IPS-18c (cell line): Measurements from ENCODE around the gene OR2A1.
"Not testable (repeated sequence)": the region's sequence is repeated elsewhere in the genome, so short reads cannot be mapped to it uniquely, and the experiment has no call there.

Experiments used
- H3K4me3 ChIP-seq: 2 replicates; pipeline ENCODE4 v1.7.0; 2013; ENCODE audit warnings: low read depth, mild to moderate bottlenecking, low read length, moderate library complexity; ENCODE audit not compliant: insufficient read depth
- H3K9me3 ChIP-seq: one replicate; pipeline ENCODE4 v1.6.1; 2013; ENCODE audit warnings: mild to moderate bottlenecking, low read length, moderate library complexity; ENCODE audit not compliant: control insufficient read depth, insufficient read depth

OR2A1 gene

DNA sequence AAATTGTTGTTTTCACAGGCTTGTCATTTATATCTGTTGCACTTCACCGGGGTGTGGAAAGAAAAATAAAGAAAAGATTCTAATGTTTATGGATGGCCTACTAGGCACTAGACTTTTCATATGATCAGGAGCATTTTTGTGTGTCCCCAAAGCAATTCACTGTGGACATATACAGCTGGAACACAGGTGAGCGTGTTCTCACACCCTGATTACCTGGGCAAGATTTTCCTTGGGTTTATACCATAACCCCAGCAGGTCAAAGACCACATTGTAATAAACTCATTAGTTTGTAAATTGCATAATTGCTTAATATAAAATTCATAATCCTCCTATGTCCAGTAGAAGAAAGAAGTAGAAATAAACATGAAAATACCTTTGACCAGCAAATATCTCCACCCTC is 1.0 kb upstream of the OR2A1 start:
- H3K9me3 ChIP-seq, H3K4me3 ChIP-seq: not testable (repeated sequence)

DNA sequence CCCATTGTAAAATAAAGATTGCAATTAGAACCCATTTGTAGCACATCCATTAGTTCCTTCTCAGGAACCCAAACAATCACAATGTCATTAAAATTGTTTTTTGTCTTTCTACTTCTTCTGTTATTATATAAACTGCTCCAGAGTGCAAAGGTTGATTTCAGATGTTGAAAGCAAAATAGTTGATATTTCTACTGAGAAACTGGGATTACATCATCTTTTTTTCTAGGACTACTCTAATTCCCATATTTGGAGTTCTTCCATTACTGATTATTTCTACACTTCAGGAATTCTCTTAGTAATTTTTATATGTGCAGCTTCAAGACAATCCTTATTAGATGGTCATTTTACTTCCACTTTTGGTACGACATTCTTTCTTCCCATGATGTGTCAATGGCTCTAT is 5.3 kb downstream of the OR2A1 start:
- not testable (repeated sequence) for H3K9me3 ChIP-seq, H3K4me3 ChIP-seq

DNA sequence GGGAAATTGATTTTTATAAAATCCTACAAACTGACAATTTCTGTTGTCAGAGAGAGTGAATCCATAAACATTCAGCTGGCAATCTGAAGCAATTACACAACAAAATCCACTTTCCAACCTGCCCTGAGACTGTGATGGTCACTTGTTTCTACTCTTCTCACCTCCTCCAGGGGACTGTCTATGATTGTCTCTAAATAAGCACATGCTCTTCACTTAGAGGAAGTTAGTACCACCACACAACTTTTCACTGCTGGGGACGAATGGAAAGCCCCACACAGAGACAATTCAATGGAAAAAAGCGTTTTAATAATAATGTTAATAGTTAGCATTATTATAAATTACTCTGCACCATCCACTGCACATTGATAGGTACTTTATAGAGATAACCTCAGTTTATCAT is 7.3 kb downstream of the OR2A1 start:
- H3K9me3 ChIP-seq, H3K4me3 ChIP-seq: not testable (repeated sequence)

DNA sequence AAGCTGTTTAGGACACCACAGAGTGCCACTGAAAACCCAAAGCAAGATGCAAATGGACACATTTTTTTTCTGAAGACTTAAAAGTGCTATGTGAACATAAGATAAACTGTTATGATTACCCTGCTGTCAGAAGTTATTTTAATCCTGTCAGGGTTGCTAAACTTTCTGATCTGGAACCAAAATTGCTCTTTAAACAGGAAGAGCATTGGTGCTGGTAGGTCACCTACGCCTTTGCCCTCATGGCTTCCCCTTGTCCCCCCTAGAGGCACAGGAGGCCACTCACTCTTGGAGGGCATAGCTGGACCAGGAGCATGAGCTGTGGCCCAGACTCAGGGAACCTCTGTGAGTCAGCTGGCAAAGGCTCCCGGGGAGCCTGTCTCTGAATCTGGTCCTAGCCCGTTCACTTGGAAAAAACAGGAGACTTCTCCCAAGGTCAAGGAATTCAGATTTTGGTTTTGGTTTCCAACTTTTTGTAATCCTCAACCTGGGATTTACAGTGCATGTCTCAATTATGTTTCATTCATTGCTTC is 9.5 kb downstream of the OR2A1 start:
- not testable (repeated sequence) for H3K9me3 ChIP-seq

DNA sequence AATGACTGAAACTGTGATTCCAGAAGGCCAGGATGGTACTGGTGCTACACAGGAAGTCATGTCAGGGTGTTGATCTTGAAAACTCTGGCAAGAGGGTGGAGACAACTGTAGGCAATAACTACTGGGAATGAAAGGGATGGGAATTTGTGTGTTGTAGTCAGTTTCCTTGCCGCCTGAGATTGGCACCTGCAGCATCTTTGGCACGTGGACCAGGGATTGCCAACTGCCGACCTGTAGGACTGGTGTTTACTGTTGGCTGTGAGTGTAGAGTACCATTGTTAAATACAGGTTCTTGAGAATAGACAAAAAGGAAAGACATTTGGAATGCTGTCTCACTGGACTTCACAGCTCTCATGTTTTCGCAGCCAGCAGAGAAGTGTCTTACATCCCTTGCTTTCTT is 11.1 kb downstream of the OR2A1 start:
- H3K4me3 ChIP-seq, H3K9me3 ChIP-seq: not testable (repeated sequence)

More for the DNA sequence above, 9.5 kb downstream of the OR2A1 start:
- not testable (repeated sequence) for H3K4me3 ChIP-seq

DNA sequence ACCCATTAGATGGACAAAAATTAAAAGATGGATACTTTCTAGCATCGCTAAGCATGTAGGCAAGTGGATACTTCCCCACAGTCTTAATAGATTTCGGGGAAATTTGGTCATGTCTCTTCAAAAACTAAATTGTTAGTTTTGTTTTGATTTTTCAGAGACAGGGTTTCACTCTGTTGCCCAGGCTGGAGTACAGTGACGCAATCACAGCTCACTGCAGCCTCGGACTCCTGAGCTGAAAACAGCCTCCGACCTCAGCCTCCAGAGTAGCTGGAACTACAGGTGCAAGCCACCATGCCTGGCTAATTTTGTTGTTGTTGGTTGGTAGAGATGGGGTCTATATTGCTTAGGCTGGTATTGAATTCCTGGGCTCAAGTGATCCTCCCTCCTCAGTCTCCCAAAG is 13.6 kb downstream of the OR2A1 start:
- not testable (repeated sequence) for H3K9me3 ChIP-seq, H3K4me3 ChIP-seq

DNA sequence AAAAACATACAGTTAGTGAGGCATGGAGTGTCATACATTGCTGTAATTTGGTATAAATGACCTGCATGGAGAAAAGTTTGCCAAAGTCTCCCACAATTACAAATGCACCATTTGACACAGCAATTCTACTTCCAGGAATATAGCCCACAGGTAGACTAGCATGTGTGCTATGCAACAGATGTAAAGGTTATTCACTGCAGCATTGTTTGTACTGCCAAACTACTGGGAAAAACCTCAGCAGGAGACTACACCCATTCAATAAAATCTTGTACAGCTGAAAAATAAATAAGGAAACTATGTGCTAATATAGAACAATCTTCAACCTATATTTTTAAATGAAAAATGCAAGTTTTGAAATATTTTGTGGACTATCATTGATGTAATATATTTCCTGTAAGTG is 17.8 kb downstream of the OR2A1 start:
- H3K9me3 ChIP-seq, H3K4me3 ChIP-seq: not testable (repeated sequence)

DNA sequence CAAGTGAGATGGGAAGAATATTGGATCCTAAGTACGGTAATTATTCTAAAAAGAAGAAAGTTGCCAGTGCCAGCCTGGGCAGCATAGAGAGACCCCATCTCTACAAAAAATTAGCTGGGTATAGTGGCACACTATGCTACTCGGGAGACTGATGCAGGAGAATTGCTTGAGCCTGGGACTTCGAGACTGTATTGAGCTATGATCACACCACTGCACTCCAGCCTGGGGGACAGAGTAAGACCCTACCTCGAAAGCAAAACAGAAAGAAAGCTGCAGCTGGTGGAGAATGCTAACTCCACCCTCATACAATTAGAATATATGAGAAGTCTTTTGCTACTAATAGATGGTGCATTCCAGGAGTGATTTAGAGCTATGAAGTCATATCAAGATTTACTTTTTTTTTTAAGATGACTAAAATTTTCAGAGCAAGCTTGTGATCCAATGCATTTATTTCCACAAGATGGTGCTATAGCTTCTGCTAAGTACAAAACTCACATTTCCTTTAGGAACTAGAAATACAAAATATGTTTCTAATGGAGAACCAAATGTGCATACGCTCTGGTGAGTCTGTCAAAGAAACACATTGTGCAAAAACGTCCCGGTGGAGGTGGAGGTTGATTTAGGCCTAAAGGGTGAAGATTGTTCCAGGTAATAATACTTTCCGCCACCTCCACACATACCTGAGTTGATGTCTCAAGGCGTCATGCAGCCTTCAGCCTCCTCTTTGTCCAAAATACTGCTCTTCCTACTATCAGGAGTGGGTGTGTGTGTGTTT is 19.2 kb downstream of the OR2A1 start:
- not testable (repeated sequence) for H3K9me3 ChIP-seq, H3K4me3 ChIP-seq

DNA sequence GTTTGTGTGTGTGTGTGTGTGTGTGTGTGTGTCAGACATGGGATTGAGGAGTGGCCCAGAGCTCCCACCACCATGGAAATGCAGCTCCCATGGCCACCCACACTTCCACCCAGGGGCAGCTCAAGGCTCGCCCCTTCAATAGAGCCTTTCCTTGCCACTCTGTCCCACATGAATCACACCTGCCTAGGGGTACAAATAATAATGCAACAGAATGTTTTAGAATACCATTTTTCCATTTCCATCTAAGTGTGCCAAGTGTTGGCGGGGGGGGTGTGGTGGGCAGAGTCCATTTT is 19.7 kb downstream of the OR2A1 start:
- not testable (repeated sequence) for H3K9me3 ChIP-seq

DNA sequence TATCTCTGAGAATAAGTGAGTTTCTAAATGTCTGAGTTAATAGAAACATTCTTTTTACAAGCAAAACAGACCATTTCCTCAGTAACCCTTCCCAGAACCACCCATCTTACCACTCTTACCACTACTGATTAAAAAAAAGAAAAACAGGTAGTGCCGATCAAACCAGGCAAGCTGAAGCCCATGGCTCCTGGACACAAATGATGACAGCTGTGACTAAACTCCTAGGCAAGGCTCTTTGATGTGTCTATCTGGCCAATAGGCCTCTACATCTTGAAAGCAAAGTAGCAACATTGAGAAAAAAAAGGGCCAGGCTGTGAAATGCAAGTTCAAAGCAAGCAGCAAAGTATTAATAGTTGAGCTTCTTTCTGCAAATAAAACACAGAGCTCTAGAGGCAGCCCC is 36.4 kb downstream of the OR2A1 start:
- not testable (repeated sequence) for H3K4me3 ChIP-seq, H3K9me3 ChIP-seq

More for the DNA sequence above, 19.7 kb downstream of the OR2A1 start:
- H3K4me3 ChIP-seq, result not testable (repeated sequence)

DNA sequence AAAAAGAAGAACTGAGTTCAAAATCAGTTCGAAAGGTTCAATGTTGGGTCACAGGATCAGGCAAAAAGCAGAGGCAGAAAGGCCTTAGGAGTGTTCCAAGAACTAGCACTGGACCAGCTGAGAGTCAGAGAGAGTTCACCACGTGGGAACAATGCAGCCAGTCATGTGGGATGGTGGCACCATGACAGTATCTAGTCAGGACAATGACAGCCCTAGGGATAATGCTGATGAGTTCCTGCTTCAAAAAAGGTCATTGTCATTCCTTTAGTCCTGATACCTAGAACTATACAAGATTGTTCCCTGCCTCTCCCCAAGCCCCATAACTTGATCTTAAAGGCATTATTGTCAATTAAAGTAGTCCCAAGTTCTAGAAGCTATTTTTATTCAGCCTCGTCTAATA is 39.4 kb downstream of the OR2A1 start:
- H3K4me3 ChIP-seq, H3K9me3 ChIP-seq: not testable (repeated sequence)

DNA sequence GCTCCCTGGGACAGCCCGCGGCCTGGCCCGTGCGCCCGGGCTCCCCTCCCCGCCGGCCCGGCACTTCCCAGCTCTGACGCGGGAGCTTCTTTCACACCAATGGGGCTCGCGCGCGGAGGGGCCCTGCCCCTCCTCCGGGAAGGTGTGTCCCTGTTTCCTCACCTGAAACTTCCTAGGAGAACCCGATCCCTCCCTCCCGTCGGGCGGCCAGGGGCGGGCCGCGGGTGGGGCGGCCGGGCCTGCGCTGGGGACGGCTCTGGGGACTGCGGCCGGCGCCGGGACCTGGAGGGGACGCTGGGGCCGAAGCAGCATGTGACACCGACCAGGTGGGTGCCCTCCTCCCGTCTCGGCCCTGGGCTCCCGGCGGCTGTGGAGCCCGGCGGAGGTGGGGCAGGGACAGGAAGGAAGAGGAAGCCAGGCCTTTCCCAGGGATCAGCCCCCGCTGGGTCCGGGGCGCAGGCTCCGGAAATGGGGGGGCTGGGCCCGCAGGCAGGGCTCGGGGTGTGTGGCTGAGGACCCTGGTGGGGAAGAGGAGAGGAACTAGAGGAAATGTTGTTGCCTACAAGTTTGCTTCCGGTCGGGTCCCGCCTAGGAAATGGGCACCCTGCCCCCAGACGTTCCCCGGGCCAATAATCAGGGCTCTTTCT is 43.1 kb downstream of the OR2A1 start, which contains the start of gene ARHGEF5:
TSS of gene ARHGEF5 (plus strand) at position 227 of the 647 bp plus-strand sequence. CDS start 7,268 bp downstream, outside the sequence.
- H3K9me3 ChIP-seq, H3K4me3 ChIP-seq: not testable (repeated sequence)

DNA sequence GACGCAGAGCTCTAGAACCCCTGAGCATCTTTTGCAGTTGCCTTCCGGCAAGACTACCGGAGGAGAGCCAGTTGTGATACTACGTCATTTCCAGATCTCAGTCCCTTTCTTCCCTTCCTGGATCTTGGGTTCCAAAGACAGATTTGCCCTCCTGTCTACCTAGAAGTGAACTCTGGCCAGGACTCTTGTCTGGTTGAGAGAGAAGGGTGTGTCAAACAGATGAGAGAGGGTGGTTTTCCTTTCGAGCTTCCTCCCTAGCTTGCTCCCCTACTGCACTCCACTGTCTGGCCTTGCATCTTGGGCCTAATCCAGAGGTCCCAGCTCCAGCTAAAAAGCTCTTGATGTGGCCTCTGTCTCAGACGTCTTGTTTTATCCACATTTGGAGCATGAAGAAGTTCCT is 44.0 kb downstream of the OR2A1 start:
- not testable (repeated sequence) for H3K9me3 ChIP-seq, H3K4me3 ChIP-seq

DNA sequence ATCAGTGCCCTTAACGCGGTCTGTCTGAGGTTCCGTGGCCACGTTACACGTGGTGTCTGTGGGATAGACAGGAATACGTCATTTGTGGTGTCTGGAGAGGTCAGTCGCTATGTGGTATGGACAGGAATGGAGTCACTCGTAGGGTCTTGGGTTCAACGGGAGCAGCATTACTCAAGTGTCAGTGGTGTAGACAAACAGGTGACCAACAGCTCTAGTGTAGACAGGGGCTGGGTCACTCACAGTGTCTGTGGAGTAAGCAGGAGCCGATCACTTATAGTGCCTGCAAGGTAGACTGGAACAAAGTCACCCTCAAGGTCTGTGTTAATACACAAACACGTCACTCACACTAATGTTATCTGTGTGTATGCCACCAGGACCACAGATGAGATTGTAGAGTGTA is 44.6 kb downstream of the OR2A1 start:
- H3K4me3 ChIP-seq, H3K9me3 ChIP-seq: not testable (repeated sequence)

DNA sequence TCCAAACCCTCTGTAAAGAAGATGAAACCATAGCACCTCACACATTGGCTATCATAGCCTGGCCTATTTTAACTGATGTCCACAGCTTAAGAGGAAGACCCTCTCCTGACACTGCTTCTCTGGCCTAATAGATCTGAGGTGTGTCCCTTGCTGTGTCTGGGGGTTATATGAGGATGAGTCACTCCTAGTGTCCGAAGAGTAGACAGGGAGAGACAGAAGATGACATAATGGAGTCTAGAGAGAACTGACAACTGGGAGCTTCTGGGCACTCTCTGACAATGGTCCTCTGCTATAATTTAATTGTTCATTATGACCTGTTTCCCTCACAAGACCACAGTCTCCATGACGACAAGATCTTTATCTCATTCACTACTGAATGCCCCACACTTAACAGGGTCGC is 49.8 kb downstream of the OR2A1 start:
- not testable (repeated sequence) for H3K9me3 ChIP-seq, H3K4me3 ChIP-seq

DNA sequence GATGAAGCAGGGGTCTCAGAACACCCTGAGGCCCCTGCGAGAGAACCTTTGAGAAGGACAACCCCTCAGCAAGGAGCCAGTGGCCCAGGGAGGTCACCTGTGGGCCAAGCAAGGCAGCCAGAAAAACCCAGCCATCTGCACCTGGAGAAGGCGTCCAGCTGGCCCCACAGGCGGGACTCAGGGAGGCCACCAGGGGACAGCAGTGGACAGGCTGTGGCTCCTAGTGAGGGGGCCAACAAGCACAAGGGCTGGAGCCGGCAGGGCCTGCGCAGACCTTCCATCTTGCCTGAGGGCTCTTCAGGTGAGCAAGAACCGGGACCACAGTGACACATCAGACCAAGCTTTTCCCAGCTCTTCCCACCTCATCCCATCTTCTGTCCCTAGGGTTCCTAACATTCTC is 53.3 kb downstream of the OR2A1 start:
- not testable (repeated sequence) for H3K9me3 ChIP-seq, H3K4me3 ChIP-seq

DNA sequence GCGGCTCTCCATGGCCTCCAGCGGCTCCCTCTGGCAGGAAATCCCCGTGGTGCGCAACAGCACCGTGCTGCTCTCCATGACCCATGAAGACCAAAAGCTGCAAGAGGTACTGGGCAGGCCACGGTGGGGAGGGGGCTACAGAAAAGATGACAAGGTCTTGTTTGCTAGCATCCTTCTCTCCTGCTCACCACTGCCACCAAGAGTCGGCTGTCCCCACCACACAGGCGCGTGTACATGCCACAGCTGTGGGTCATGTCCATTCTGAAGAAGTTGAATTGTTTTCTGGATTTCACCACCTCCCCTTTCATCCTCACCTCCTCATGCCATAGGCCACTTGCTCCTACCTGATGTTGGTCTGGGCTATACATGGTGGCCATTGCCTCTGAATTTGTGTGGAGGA is 55.0 kb downstream of the OR2A1 start:
- H3K4me3 ChIP-seq, H3K9me3 ChIP-seq: not testable (repeated sequence)

DNA sequence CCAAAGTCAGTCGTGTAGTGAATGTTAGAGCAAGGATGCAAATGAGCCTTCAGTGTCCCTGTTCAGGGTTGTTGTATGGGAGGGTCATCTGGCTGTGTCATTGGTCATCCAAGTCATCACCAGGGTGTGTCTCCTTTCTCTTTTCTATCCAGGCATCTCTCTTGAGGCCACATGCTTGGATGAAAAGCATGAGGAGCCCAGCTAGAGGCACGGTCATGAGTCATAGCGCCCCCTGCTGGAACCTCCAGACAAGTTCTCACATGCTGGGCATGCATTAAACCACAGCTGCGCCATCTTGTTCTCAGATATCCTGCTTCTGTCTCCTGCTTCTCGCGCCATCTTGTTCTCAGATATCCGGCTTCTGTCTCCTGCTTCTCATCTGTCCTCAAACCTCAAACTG is 57.0 kb downstream of the OR2A1 start:
- not testable (repeated sequence) for H3K9me3 ChIP-seq, H3K4me3 ChIP-seq
